ENCODE measurements around the gene CCDC117. TPM values are rescaled to one million over a fixed set of nuclear protein-coding genes. Genes with fewer than 3 reads are reported as not detected.

The CCDC117 gene
- polyA plus RNA-seq, 1 of the 3 experiments (the other 2 are of a cell fraction) = 4.2 TPM

GRCh38 chr22:28734393-28734792 is 38.1 kb upstream of the CCDC117 start (continued):
- TF ChIP-seq REST (IDR thresholded peaks at IDR 0.05; ENCODE audit: low read depth, low read length) (no peak), RXRA (IDR thresholded peaks at IDR 0.05; ENCODE audit: borderline replicate concordance, low read depth) (no peak), TEAD4 (IDR thresholded peaks at IDR 0.05; ENCODE audit: borderline replicate concordance, insufficient read depth) (no peak), FOSL2 (IDR thresholded peaks at IDR 0.05; ENCODE audit: borderline replicate concordance, low read depth) (no peak)

- WGBS (ENCODE audit: low lambda C conversion rate) = 82% methylated on average over 7 of the region's 7 CpGs
- H3K27ac ChIP-seq (ENCODE audit: low read depth in 2 of 2, low read length in 1 of 2) = no peak overlapping the region
- no peaks in the 10 kb centered on the region for H3K27me3 ChIP-seq (ENCODE audit: insufficient read depth)
- TF ChIP-seq JUND (IDR thresholded peaks at IDR 0.05) (no peak), IRF3 (IDR thresholded peaks at IDR 0.05; ENCODE audit: low read depth, low read length) (no peak), RAD21 (IDR thresholded peaks at IDR 0.05; ENCODE audit: low read length) (no peak), SMC3 (IDR thresholded peaks at IDR 0.05; ENCODE audit: low read depth, low read length) (no peak), TEAD4 (IDR thresholded peaks at IDR 0.05; ENCODE audit: borderline replicate concordance, insufficient read depth) (no peak), RCOR1 (IDR thresholded peaks at IDR 0.05; ENCODE audit: low read length) (no peak), TAF1 (IDR thresholded peaks at IDR 0.05; ENCODE audit: borderline replicate concordance, low read depth, low read length) (no peak)
- CTCF ChIA-PET = interaction anchor here (1.2 kb wide), 1 partner anchor 36 kb away, joined by 3 read pairs; no protein-coding TSS in a partner anchor
- H3K36me3 ChIP-seq (replicated peaks in 1 of 2; ENCODE audit: control insufficient read depth in 1 of 2, insufficient read depth in 2 of 2, low read length in 1 of 2) = peaks cover 0 to 3% of the 10 kb centered on the region in 2 experiments
- no peaks in the 10 kb centered on the region; a peak in 1 of 4 replicates for H3K4me1 ChIP-seq (ENCODE audit: control insufficient read depth in 1 of 2, insufficient read depth in 2 of 2, low read depth in 1 of 2, low read length in 1 of 2)
- no peak overlapping the region for H3K4me2 ChIP-seq
- peaks cover 3% of the 10 kb centered on the region for H3F3A ChIP-seq (replicated peaks; ENCODE audit: insufficient read depth)
- no peak overlapping the region for H3K9ac ChIP-seq
- H4K20me1 ChIP-seq (ENCODE audit: insufficient read depth) = no peaks in the 10 kb centered on the region
- no peak overlapping the region for H3K4me3 ChIP-seq (ENCODE audit: low read depth in 2 of 2, low read length in 1 of 2)
- DNase-seq = no peak
- peaks cover 26% of the 10 kb centered on the region for H3K79me2 ChIP-seq (ENCODE audit: insufficient read depth)
- no peaks in the 10 kb centered on the region for H3K9me2 ChIP-seq
- POLR2A ChIA-PET = no interaction called here
- no peak overlapping the region for H2AFZ ChIP-seq (ENCODE audit: low read depth)
- no peaks in the 10 kb centered on the region for H3K9me3 ChIP-seq
Measured at GRCh38 chr22:28736301-28737155, 36.0 kb upstream of the CCDC117 start.
